Effector memory CD4-positive, alpha-beta T cell (primary cell): Measurements from ENCODE around the gene EFHD2.
"Not testable (repeated sequence)": the region's sequence is repeated elsewhere in the genome, so short reads cannot be mapped to it uniquely, and the experiment has no call there.

Experiments
- DNase-seq, 3 donors: peaks; one replicate each; pipeline ENCODE4 v3.0.0-alpha.2; 2020
- H3K27ac ChIP-seq: 2 replicates; pipeline ENCODE4 v1.7.0; 2013; ENCODE audit warnings: mild to moderate bottlenecking, low read length, moderate library complexity; ENCODE audit not compliant: insufficient read depth, poor library complexity, severe bottlenecking
- H3K27me3 ChIP-seq: replicated peaks from 2 replicates; pipeline ENCODE4 v1.7.0; 2013; ENCODE audit warnings: mild to moderate bottlenecking, low read length; ENCODE audit not compliant: insufficient read depth, control insufficient read depth, poor library complexity, severe bottlenecking
- H3K36me3 ChIP-seq: 2 replicates; pipeline ENCODE4 v1.7.0; 2013; ENCODE audit warnings: mild to moderate bottlenecking, low read length, moderate library complexity; ENCODE audit not compliant: control insufficient read depth, insufficient read depth
- H3K4me1 ChIP-seq: 2 replicates; pipeline ENCODE4 v1.7.0; 2013; ENCODE audit warnings: low read length, mild to moderate bottlenecking; ENCODE audit not compliant: control insufficient read depth, insufficient read depth, poor library complexity, severe bottlenecking
- H3K4me3 ChIP-seq: 2 replicates; pipeline ENCODE4 v1.7.0; 2013; ENCODE audit warnings: low read length, low read depth, mild to moderate bottlenecking; ENCODE audit not compliant: insufficient read depth, poor library complexity, severe bottlenecking
- H3K9me3 ChIP-seq: 2 replicates; pipeline ENCODE4 v1.7.0; 2013; ENCODE audit warnings: mild to moderate bottlenecking, low read length, moderate library complexity; ENCODE audit not compliant: control insufficient read depth

Gene EFHD2

DNA sequence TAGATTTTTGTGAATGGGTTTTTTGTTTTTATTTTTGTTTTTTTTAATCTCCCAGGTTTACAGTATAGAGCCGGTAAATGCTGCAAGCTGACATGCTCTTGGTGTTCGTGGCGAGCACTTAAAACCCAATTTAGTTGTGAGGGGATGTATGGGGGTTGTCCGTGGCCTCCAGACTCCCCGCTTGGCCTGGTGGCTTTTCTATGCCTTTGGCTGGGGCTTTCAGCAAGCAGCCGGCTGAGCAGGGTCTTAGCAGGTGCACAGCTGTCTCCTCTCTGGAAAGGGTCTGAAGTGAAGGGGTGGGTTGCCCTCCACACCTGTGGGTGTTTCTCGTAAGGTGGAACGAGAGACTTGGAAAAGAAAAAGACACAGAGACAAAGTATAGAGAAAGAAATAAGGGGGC, 31.0 kb upstream of the EFHD2 start:
- Histone ChIP-seq H3K36me3 (no peaks in the 10 kb centered on the region), H3K4me1 (no peaks in the 10 kb centered on the region), H3K9me3 (no peaks in the 10 kb centered on the region), H3K4me3 (no peak overlapping the region), H3K27ac (no peak overlapping the region), H3K27me3 (no peaks in the 10 kb centered on the region)
- no peak for DNase-seq

DNA sequence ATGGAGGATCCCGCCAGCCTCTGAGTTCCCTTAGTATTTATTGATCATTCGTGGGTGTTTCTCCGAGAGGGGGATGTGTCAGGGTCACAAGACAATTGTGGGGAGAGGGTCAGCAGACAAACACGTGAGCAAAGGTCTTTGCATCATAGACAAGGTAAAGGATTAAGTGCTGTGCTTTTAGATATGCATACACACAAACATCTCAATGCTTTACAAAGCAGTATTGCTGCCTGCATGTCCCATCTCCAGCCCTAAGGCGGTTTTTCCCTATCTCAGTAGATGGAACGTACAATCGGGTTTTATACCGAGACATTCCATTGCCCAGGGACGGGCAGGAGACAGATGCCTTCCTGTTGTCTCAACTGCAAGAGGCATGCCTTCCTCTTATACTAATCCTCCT, 30.5 kb upstream of the EFHD2 start:
- H3K4me3 ChIP-seq, H3K9me3 ChIP-seq, H3K36me3 ChIP-seq, DNase-seq, H3K27me3 ChIP-seq, H3K27ac ChIP-seq, H3K4me1 ChIP-seq: not testable (repeated sequence)

DNA sequence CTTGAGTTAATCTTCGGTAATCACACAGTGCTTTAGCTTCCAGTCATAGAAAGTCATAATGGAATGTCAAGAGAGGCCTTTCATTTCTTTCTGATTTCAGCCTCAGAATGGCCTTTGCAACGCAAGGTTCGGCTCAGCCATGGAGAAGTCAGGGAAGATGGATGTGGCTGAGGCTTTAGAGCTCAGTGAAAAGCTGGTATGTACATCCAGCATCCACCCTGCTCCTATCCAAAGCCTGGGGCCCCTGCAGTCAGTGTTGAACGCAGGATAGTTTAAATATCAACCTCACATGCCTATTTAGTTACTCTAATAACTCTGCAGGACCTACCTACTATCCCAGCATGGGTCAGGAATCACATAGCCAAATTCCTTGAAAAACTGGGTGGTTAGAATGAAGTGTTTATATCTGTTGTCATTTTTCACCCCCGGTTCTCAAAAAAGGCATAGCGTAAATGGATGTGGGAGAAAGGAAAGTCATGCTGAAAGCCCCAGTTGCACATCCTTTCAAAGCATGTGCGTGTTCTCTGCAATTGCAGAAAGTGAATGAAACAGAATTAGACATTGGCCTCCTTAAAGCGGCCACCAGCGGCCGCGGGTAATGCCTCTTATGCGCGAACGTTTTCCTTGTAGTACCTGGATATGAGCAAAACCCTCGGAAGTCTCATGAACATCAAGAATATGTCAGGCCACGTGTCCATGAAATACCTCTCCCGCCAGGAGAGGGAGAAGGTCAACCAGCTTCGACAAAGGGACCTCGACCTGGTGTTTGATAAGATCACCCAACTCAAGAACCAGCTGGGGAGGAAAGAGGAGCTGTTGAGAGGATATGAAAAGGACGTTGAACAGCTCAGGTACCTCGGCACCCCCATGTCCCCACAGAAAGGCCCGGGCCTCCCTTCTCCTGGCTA, 28.8 kb upstream of the EFHD2 start:
- Histone ChIP-seq H3K27ac (no peak overlapping the region), H3K27me3 (no peaks in the 10 kb centered on the region), H3K4me1 (no peaks in the 10 kb centered on the region), H3K36me3 (no peaks in the 10 kb centered on the region), H3K4me3 (no peak overlapping the region), H3K9me3 (no peaks in the 10 kb centered on the region)
- DNase-seq: no peak

DNA sequence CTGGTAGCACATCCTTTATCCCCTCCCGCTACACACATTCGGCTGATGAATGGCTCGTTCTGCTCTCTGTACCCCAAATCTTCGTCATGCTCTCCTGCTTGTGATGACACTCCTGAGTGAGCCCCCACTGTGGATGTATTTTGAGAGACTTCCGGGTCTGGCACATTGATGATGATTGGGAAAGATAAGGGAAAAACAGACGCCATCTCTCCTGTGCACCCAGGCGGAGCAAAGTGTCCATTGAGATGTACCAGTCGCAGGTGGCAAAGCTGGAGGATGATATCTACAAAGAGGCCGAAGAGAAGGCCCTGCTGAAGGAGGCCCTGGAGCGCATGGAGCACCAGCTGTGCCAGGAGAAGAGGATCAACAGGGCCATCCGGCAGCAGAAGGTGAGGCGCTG, 27.9 kb upstream of the EFHD2 start:
- no peak overlapping the region for H3K27ac ChIP-seq
- no peak overlapping the region for H3K4me3 ChIP-seq
- no peaks in the 10 kb centered on the region for H3K36me3 ChIP-seq
- H3K27me3 ChIP-seq: peaks cover 4% of the 10 kb centered on the region
- H3K4me1 ChIP-seq: no peaks in the 10 kb centered on the region
- no peaks in the 10 kb centered on the region for H3K9me3 ChIP-seq
- no peak for DNase-seq

DNA sequence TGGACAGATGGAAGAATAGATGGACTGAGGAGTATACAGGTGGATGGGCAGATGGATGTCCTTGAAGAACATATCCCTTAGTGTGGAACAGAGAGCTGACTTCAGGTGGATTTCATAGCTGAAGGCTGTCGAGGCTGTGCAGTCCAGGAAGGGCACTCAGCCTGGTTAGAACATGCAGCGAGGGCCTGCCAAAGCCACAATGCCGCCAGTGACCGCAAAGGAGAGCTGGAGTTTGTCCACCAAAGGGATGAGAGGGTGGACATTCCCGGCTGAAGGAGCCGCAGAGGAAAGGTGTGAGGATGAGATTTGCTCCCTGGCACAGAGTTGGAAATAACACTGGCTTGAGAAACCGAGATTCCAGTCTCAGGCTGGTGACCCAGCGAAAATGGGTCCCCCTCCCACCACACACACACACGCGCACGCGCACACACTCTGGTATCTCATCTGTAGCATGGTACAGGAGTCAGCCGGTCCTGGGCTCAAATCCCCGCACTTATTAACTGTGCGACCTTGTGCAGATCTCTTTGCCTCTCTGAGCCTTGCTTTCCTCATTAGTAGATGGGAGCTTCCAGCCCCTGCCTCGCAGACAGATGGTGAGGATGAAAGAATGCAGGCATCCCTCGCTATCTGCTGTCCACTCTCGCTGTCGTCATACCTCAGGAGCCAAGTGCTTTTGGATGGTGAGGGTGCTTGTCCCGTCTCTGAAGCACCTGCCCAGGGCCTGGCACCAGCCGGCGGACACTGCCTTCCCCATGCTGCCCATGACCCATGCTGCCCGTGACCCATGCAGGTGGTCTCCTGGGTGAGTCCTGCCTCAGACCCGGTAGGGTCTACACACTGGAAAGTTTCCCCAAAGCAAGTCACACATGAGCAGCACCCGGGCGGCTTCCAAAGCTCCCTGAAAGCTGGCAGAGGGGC, 26.8 kb upstream of the EFHD2 start:
- no peaks in the 10 kb centered on the region for H3K9me3 ChIP-seq
- H3K4me1 ChIP-seq: no peaks in the 10 kb centered on the region
- H3K27ac ChIP-seq: no peak overlapping the region
- H3K27me3 ChIP-seq: peaks cover 4% of the 10 kb centered on the region
- no peak for DNase-seq
- no peaks in the 10 kb centered on the region for H3K36me3 ChIP-seq
- no peak overlapping the region for H3K4me3 ChIP-seq

DNA sequence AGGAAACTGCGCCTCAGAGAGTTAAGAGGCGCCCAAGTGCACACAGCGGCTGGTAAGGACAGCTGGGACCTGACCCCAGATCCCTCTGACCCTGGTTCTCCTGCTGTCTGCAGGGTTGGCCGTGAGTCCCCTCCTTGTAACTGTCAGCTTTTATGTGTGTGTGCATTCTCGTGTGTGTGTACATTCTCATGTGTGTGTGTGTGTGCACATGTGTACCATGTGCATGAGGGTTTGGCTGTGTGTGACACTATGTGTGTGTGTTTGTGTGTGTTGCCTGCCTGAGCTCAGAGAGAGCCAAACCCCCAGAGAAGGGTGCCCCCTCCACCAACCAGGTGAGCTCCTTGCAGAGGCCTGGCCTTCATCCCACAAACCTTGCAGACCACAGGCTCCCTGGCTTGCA, 25.9 kb upstream of the EFHD2 start:
- no peak for DNase-seq
- Histone ChIP-seq H3K36me3 (no peaks in the 10 kb centered on the region), H3K9me3 (no peaks in the 10 kb centered on the region), H3K4me3 (no peak overlapping the region), H3K27me3 (peaks cover 4% of the 10 kb centered on the region), H3K27ac (no peak overlapping the region), H3K4me1 (no peaks in the 10 kb centered on the region)

DNA sequence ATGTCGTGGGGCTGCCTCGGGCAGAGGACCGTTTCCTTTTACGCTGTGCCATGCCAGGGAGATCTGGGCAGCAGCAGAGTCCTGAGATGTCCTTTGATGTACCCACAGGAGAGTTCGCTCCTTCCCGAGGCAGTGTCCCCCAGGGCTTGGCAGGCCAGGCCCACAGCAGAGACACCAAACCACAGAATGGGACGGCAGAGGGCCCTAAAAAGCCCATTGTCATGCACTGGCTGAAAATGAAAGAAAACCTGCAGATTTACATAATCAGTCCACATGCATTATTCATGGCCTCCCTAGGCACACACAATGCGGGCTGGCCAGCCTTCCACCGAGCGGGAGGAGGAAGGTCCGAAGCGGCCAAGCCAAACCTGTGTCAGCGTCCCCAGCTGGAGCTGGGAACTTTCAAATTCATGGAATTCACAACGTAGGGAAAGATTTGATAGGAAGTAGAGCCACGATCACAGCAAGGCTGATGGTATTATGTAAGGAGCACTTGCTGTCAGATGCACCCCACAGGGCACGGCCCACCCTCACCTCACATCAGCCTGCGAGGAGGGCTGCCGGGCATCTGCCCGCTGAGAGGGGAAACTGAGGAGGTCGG, 25.3 kb upstream of the EFHD2 start:
- Histone ChIP-seq H3K36me3 (no peaks in the 10 kb centered on the region), H3K4me1 (no peaks in the 10 kb centered on the region), H3K27ac (no peak overlapping the region), H3K4me3 (no peak overlapping the region), H3K9me3 (no peaks in the 10 kb centered on the region), H3K27me3 (peaks cover 4% of the 10 kb centered on the region)
- DNase-seq: no peak

DNA sequence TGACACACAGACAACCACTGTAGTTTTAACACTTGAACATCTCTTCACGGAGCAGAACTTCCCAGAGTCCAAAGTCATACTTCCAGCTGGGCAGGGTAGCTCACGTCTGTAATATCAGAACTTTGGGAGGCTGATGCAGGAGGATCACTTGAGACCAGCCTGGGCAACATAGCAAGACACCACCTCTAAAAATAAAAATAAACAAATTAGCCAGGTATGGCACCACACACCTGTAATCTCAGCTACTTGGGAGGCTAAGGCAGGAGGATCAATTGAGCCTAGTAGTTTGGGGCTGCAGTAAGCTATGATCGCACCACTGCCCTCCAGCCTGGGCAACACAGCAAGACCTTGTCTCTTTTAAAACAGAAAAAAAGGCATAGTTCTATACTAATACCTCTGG, 24.3 kb upstream of the EFHD2 start:
- H3K27me3 ChIP-seq: peaks cover 4% of the 10 kb centered on the region
- H3K36me3 ChIP-seq: no peaks in the 10 kb centered on the region
- H3K4me1 ChIP-seq: no peaks in the 10 kb centered on the region
- no peak overlapping the region for H3K4me3 ChIP-seq
- no peaks in the 10 kb centered on the region for H3K9me3 ChIP-seq
- H3K27ac ChIP-seq: no peak overlapping the region
- no peak for DNase-seq

DNA sequence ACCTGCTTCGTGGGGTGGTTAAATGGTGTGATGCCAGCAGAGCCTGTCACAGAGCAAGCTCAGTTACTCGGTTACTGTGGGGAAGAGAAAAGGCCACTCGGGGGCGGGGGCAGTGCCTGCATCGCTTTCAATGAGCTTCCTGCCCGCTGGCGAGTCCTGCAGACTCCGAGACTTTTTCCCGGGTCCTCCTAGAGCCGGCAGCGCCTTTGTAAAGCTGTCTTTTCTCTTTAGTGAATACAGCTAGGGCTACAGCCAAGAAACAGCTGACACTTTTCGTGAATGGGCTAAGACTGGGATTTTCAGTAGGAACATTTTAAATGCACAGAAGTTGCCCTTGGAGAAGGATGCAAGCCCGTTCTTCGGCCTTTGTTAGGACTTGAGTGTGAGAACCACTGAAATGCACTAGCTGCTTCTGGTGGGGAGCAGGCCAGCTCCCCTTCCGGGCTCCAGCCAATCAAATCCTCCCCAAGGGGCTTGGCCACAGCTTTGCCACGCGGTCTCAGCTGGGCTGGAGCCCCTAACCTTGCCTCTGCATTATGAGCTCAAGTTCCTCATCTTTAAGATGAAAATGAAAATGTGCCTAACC, 23.4 kb upstream of the EFHD2 start:
- Histone ChIP-seq H3K4me3 (no peak overlapping the region), H3K27ac (no peak overlapping the region), H3K4me1 (no peaks in the 10 kb centered on the region), H3K27me3 (peaks cover 4% of the 10 kb centered on the region), H3K9me3 (no peaks in the 10 kb centered on the region), H3K36me3 (no peaks in the 10 kb centered on the region)
- DNase-seq: no peak
